CD4-positive, alpha-beta T cell (primary cell): ENCODE measurements around the gene STRIT1. TPM values are rescaled to one million over a fixed set of nuclear protein-coding genes. Genes with fewer than 3 reads are reported as not detected.

Experiments
- ATAC-seq: fragments of 200-7000 bp; cut with Tn5 transposase; one replicate; pipeline ENCODE4 v1.10.0; 2022; ENCODE audit warnings: mild to moderate bottlenecking; ENCODE audit not compliant: poor library complexity
- CTCF ChIA-PET: fragments of 350-600 bp; sonication (Branson Sonifier 250); formaldehyde crosslinking; loops from one replicate; lab custom pipeline; 2021; ENCODE audit warnings: antibody characterized with exemption, inconsistent platforms; lab: Charles Lee
- POLR2A ChIA-PET: fragments of 350-600 bp; sonication (Branson Sonifier 250); formaldehyde crosslinking; loops from one replicate; lab custom pipeline; 2021; ENCODE audit warnings: antibody characterized with exemption, inconsistent platforms; lab: Charles Lee
- DNase-seq, 14 experiments: peaks; one replicate each; pipeline ENCODE4 v3.0.0-alpha.2; 2013 to 2020; ENCODE audit warnings: mixed read lengths in 2 of 14
- H3K27ac ChIP-seq, 2 donors: one replicate each; pipeline versions ENCODE4 v1.5.1 to v1.7.0; 2013; ENCODE audit warnings: low read length in 2 of 2, low read depth in 1 of 2, mild to moderate bottlenecking in 1 of 2
- H3K27me3 ChIP-seq, 2 experiments: 1 replicate in 1 of 2; 2 replicates in 1 of 2; pipeline versions ENCODE4 v1.6.1 to v1.7.0; 2013; ENCODE audit warnings: low read length in 2 of 2, control low read depth in 1 of 2, mild to moderate bottlenecking in 1 of 2, moderate library complexity in 1 of 2; ENCODE audit not compliant: insufficient read depth in 2 of 2, control insufficient read depth in 1 of 2
- H3K36me3 ChIP-seq: one replicate; pipeline ENCODE4 v1.6.1; 2013; ENCODE audit warnings: low read length, control low read depth; ENCODE audit not compliant: insufficient read depth
- H3K4me1 ChIP-seq: one replicate; pipeline ENCODE4 v1.6.1; 2013; ENCODE audit warnings: low read length, control low read depth; ENCODE audit not compliant: insufficient read depth
- H3K4me3 ChIP-seq: one replicate; pipeline ENCODE4 v1.5.1; 2013; ENCODE audit warnings: mild to moderate bottlenecking, low read length, moderate library complexity
- H3K9me3 ChIP-seq, 2 experiments: 1 replicate in 1 of 2; 2 replicates in 1 of 2; pipeline versions ENCODE4 v1.6.1 to v1.7.0; 2013; ENCODE audit warnings: low read length in 2 of 2, mild to moderate bottlenecking in 2 of 2, control low read depth in 1 of 2, moderate library complexity in 1 of 2; ENCODE audit not compliant: control insufficient read depth in 1 of 2, insufficient read depth in 1 of 2
- H3K27ac Mint-ChIP-seq: one replicate; pipeline ENCODE4 v1.8.0; 2020; ENCODE audit warnings: mixed read lengths
- H3K27me3 Mint-ChIP-seq: one replicate; pipeline ENCODE4 v1.8.0; 2021; ENCODE audit warnings: mixed read lengths
- H3K36me3 Mint-ChIP-seq: one replicate; pipeline ENCODE4 v1.8.0; 2021; ENCODE audit warnings: low read depth, mixed read lengths
- H3K4me1 Mint-ChIP-seq: one replicate; pipeline ENCODE4 v1.8.0; 2021; ENCODE audit warnings: low read depth, mixed read lengths
- H3K4me3 Mint-ChIP-seq: one replicate; pipeline ENCODE4 v1.8.0; 2020; ENCODE audit warnings: mild to moderate bottlenecking, mixed read lengths
- H3K9me3 Mint-ChIP-seq: one replicate; pipeline ENCODE4 v1.8.0; 2020; ENCODE audit warnings: mixed read lengths
- intact Hi-C, 2 experiments: fragments of 100-400 bp; cut with DNase I in 1 of 2; cut with micrococcal nuclease in 1 of 2; formaldehyde crosslinking; loops; one replicate each; pipeline versions ENCODE4 v1.15.1 to v1.9.0; 2023 to 2025; cut with DNase I, micrococcal nuclease
- total RNA-seq, 174 experiments: library from RNA in 2 of 174; stranded (reverse) in 2 of 174; gene quantifications; one replicate each; pipeline ENCODE4 v1.2.3 and lab custom pipeline; 2021 to 2026
- TF ChIP-seq, protein P1 (sequence below): fragments of 200-600 bp; IDR thresholded peaks from one replicate; pipeline ENCODE4 v1.8.0; 2022; ENCODE audit warnings: antibody characterized with exemption, mild to moderate bottlenecking

STRIT1 gene
- total RNA-seq, 2 experiments from 2014 or later, result not detected

DNA sequence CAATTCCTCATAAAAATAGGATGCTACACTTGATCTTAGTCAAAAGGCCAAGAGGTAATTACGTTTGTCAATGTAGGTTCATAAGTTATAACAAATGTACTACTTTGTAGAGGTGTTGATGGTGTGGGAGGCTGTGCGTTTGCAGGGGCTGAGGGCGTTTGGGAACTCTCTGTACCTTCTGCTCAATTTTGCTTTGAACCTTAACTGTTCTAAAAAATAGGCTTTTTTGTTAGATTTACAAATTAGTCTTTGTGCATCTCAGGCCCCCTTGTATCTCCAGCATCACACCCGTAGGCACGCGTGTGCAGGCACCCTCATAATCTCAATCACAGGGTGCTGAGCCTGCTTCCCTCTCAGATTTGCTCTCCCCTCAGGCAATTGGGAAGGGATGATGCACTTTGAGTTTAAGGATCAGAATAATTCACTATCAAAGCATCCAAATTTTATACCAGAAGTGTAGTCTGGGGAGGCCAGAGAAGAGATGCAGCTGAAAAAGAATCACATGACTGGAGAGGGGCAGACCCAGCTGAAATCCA, 36.1 kb upstream of the STRIT1 start:
- Mint-ChIP-seq H3K36me3 (no peaks in the 10 kb centered on the region), H3K4me3 (no peak overlapping the region), H3K4me1 (peaks cover 3% of the 10 kb centered on the region), H3K27ac (no peak overlapping the region), H3K27me3 (no peaks in the 10 kb centered on the region), H3K9me3 (no peaks in the 10 kb centered on the region)
- DNase-seq (no peak), ATAC-seq (no peak)
- CTCF ChIA-PET, result no interaction called here
- intact Hi-C loops, result no loop called here
- Histone ChIP-seq H3K27ac (no peak overlapping the region), H3K36me3 (no peaks in the 10 kb centered on the region), H3K4me1 (no peaks in the 10 kb centered on the region), H3K4me3 (no peak overlapping the region), H3K27me3 (no peaks in the 10 kb centered on the region), H3K9me3 (no peaks in the 10 kb centered on the region)
- TF ChIP-seq, protein P1, sequence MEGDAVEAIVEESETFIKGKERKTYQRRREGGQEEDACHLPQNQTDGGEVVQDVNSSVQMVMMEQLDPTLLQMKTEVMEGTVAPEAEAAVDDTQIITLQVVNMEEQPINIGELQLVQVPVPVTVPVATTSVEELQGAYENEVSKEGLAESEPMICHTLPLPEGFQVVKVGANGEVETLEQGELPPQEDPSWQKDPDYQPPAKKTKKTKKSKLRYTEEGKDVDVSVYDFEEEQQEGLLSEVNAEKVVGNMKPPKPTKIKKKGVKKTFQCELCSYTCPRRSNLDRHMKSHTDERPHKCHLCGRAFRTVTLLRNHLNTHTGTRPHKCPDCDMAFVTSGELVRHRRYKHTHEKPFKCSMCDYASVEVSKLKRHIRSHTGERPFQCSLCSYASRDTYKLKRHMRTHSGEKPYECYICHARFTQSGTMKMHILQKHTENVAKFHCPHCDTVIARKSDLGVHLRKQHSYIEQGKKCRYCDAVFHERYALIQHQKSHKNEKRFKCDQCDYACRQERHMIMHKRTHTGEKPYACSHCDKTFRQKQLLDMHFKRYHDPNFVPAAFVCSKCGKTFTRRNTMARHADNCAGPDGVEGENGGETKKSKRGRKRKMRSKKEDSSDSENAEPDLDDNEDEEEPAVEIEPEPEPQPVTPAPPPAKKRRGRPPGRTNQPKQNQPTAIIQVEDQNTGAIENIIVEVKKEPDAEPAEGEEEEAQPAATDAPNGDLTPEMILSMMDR, result no peak
- POLR2A ChIA-PET, result no interaction called here

DNA sequence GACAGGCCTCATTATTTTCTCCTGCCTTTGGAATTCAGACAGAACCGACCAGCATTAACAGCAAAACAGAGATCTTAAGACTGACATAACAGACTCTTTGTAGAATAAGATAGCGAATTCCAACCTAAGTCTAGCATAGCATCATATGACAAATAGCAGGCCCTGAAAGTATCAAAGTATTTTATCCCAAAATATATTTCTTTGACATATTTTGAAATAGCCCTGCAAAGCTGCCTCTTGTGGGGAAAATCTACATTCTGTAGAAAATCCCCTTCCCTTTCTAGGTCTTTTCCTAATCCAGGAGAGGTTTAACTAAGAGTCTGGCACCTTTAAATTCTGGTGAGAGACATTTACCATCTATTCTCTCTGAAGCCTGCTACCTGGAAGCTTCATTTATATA, 34.4 kb upstream of the STRIT1 start:
- Mint-ChIP-seq H3K27me3 (no peaks in the 10 kb centered on the region), H3K36me3 (no peaks in the 10 kb centered on the region), H3K27ac (no peak overlapping the region), H3K9me3 (no peaks in the 10 kb centered on the region), H3K4me3 (no peak overlapping the region), H3K4me1 (no peaks in the 10 kb centered on the region)
- no peaks in the 10 kb centered on the region for H3K9me3 ChIP-seq
- no peaks in the 10 kb centered on the region for H3K4me1 ChIP-seq
- no peak for DNase-seq
- H3K36me3 ChIP-seq, result no peaks in the 10 kb centered on the region
- intact Hi-C loops, result no loop called here
- no peak overlapping the region for H3K27ac ChIP-seq
- TF ChIP-seq, protein P1, result no peak
- no peak overlapping the region for H3K4me3 ChIP-seq
- ChIA-PET CTCF (no interaction called here), POLR2A (no interaction called here)
- no peak for ATAC-seq
- H3K27me3 ChIP-seq, result no peaks in the 10 kb centered on the region

DNA sequence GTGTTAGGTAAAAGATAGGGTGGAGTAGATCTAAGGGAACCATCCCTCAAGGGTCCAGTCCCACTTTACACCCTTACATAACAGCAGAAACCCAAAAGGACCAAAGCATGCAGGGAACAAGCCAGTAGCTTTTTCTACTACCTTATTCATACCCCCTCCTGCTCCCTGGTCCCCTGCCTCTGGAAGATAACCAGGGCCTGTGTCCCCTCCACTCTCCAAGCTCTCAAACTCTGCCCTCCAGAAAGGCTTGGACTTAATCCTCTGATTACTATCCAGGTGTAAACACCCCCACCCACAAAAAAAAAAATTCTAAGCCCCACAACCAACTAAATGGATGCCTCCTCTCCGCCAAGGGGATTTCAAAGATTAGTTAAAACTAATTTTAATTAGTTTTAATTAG, 33.9 kb upstream of the STRIT1 start:
- no peak overlapping the region for H3K4me3 ChIP-seq
- no peaks in the 10 kb centered on the region for H3K9me3 Mint-ChIP-seq
- ChIA-PET CTCF (no interaction called here), POLR2A (no interaction called here)
- DNase-seq (no peak), ATAC-seq (no peak)
- H3K4me1 ChIP-seq, result no peaks in the 10 kb centered on the region
- TF ChIP-seq, protein P1, result no peak
- intact Hi-C loops, result no loop called here
- no peak overlapping the region for H3K27ac Mint-ChIP-seq
- H3K9me3 ChIP-seq, result no peaks in the 10 kb centered on the region
- H3K27me3 Mint-ChIP-seq, result no peaks in the 10 kb centered on the region
- H3K4me1 Mint-ChIP-seq, result no peaks in the 10 kb centered on the region
- no peaks in the 10 kb centered on the region for H3K36me3 ChIP-seq
- no peak overlapping the region for H3K4me3 Mint-ChIP-seq
- H3K27ac ChIP-seq, result no peak overlapping the region
- H3K27me3 ChIP-seq, result no peaks in the 10 kb centered on the region
- H3K36me3 Mint-ChIP-seq, result no peaks in the 10 kb centered on the region
